ENCODE measurements around the gene NADK2. TPM values are rescaled to one million over a fixed set of nuclear protein-coding genes. Genes with fewer than 3 reads are reported as not detected.

The NADK2 gene
- total and polyA plus RNA-seq, 12 donors = 13.5 to 68.3 (median 46.6) TPM

GRCh38 chr5:36237751-36238150 lies 4.0 kb downstream of the NADK2 start:
- intact Hi-C loops (cut with DNase I) = no loop called here
- DNase-seq = no peak
- TF ChIP-seq CTCF (IDR thresholded peaks at IDR 0.05) (no peak), POLR2A (IDR thresholded peaks at IDR 0.05) (no peak)
- 80 to 90% (median 85%) methylated on average over 2 of the region's 2 CpGs for WGBS, 4 donors
- Histone ChIP-seq H3K27ac (peak overlapping the region in 2 of 5 donors; percentile 8 to 97), H3K9me3 (replicated peaks in 1 of 3) (no peaks in the 10 kb centered on the region), H3K36me3 (replicated peaks in 1 of 2) (no peaks in the 10 kb centered on the region), H3K4me3 (no peak overlapping the region), H3K27me3 (no peaks in the 10 kb centered on the region), H3K4me1 (replicated peaks in 1 of 2) (peaks cover 37 to 54% of the 10 kb centered on the region in 2 donors)

GRCh38 chr5:36236801-36237200 lies 4.9 kb downstream of the NADK2 start:
- H3K4me3 ChIP-seq = no peak overlapping the region
- H3K4me1 ChIP-seq (replicated peaks in 1 of 2) = peaks cover 33 to 56% of the 10 kb centered on the region in 2 donors
- no peaks in the 10 kb centered on the region for H3K36me3 ChIP-seq (replicated peaks in 1 of 2)
- no peak for DNase-seq
- no peaks in the 10 kb centered on the region for H3K27me3 ChIP-seq
- intact Hi-C loops (cut with DNase I) = no loop called here
- TF ChIP-seq POLR2A (IDR thresholded peaks at IDR 0.05) (no peak), CTCF (IDR thresholded peaks at IDR 0.05) (no peak)
- H3K9me3 ChIP-seq (replicated peaks in 1 of 3) = no peaks in the 10 kb centered on the region
- H3K27ac ChIP-seq = peak overlapping the region in 1 of 5 donors; percentile 97

GRCh38 chr5:36232533-36232932 lies 9.2 kb downstream of the NADK2 start:
- TF ChIP-seq CTCF (IDR thresholded peaks at IDR 0.05) (no peak), POLR2A (IDR thresholded peaks at IDR 0.05) (no peak)
- 68 to 78% (median 68%) methylated on average over 3 of the region's 3 CpGs for WGBS, 4 donors
- Histone ChIP-seq H3K4me1 (replicated peaks in 1 of 2) (peaks cover 9 to 42% of the 10 kb centered on the region in 2 donors), H3K27me3 (no peaks in the 10 kb centered on the region), H3K36me3 (replicated peaks in 1 of 2) (no peaks in the 10 kb centered on the region), H3K9me3 (replicated peaks in 1 of 3) (no peaks in the 10 kb centered on the region), H3K27ac (no peak overlapping the region), H3K4me3 (no peak overlapping the region)
- intact Hi-C loops (cut with DNase I) = no loop called here
- no peak for DNase-seq

- TF ChIP-seq POLR2A (IDR thresholded peaks at IDR 0.05) (no peak), CTCF (IDR thresholded peaks at IDR 0.05) (no peak)
- H3K4me3 ChIP-seq = no peak overlapping the region
- H3K27me3 ChIP-seq = no peaks in the 10 kb centered on the region
- WGBS, 4 donors = 84 to 99% (median 95%) methylated on average over 1 of the region's 1 CpG
- no peak overlapping the region for H3K27ac ChIP-seq
- peaks cover 9 to 32% of the 10 kb centered on the region in 2 donors for H3K4me1 ChIP-seq (replicated peaks in 1 of 2)
- H3K9me3 ChIP-seq (replicated peaks in 1 of 3) = no peaks in the 10 kb centered on the region
- DNase-seq = no peak
- H3K36me3 ChIP-seq (replicated peaks in 1 of 2) = peaks cover 0 to 5% of the 10 kb centered on the region in 2 donors
- intact Hi-C loops (cut with DNase I) = no loop called here
Measured at GRCh38 chr5:36230151-36230790, 11.5 kb downstream of the NADK2 start.
